Naive thymus-derived CD4-positive, alpha-beta T cell (primary cell): Measurements from ENCODE around the gene FBXO31. TPM values are rescaled to one million over a fixed set of nuclear protein-coding genes. Genes with fewer than 3 reads are reported as not detected.

Experiments used
- ATAC-seq: fragments of 150-1000 bp; cut with Tn5 transposase; 2 replicates; pipeline ENCODE4 v1.10.0; 2021; ENCODE audit warnings: mild to moderate bottlenecking, moderate library complexity
- CTCF ChIA-PET: fragments of 350-600 bp; sonication (Branson Sonifier 250); formaldehyde crosslinking; loops from one replicate; lab custom pipeline; 2021; ENCODE audit warnings: antibody characterized with exemption; lab: Charles Lee
- POLR2A ChIA-PET: fragments of 350-600 bp; sonication (Branson Sonifier 250); formaldehyde crosslinking; loops from one replicate; lab custom pipeline; 2021; ENCODE audit warnings: antibody characterized with exemption, inconsistent platforms; lab: Charles Lee
- DNase-seq, 9 donors: peaks; one replicate each; pipeline versions ENCODE4 v3.0.0 to v3.0.0-alpha.2; 2020 to 2022; ENCODE audit warnings: mixed read lengths in 1 of 9
- H3K27ac ChIP-seq: one replicate; pipeline ENCODE4 v1.7.0; 2013; ENCODE audit warnings: mild to moderate bottlenecking, low read depth, low read length, moderate library complexity
- H3K27me3 ChIP-seq, 2 donors: one replicate each; pipeline ENCODE4 v1.7.0; 2013; ENCODE audit warnings: low read length in 2 of 2, mild to moderate bottlenecking in 2 of 2, moderate library complexity in 2 of 2; ENCODE audit not compliant: control insufficient read depth in 2 of 2, insufficient read depth in 2 of 2
- H3K36me3 ChIP-seq, 3 experiments: 1 replicate in 2 of 3; 2 replicates in 1 of 3; pipeline ENCODE4 v1.7.0; 2013; ENCODE audit warnings: low read length in 3 of 3, mild to moderate bottlenecking in 3 of 3, moderate library complexity in 1 of 3; ENCODE audit not compliant: insufficient read depth in 3 of 3, control insufficient read depth in 2 of 3
- H3K4me1 ChIP-seq, 2 donors: one replicate each; pipeline ENCODE4 v1.7.0; 2013; ENCODE audit warnings: low read length in 2 of 2, mild to moderate bottlenecking in 2 of 2, moderate library complexity in 1 of 2; ENCODE audit not compliant: control insufficient read depth in 2 of 2, insufficient read depth in 2 of 2
- H3K4me3 ChIP-seq: 2 replicates; pipeline ENCODE4 v1.7.0; 2013; ENCODE audit warnings: mild to moderate bottlenecking, low read length
- H3K9me3 ChIP-seq, 3 experiments: 1 replicate in 2 of 3; 2 replicates in 1 of 3; pipeline ENCODE4 v1.7.0; 2013; ENCODE audit warnings: low read length in 3 of 3; ENCODE audit not compliant: control insufficient read depth in 2 of 3
- H3K27ac Mint-ChIP-seq, 9 donors: one replicate each; pipeline ENCODE4 v1.8.0; 2020 to 2022; ENCODE audit warnings: mixed read lengths in 9 of 9, mild to moderate bottlenecking in 8 of 9, moderate library complexity in 5 of 9, inconsistent platforms in 2 of 9
- H3K27me3 Mint-ChIP-seq, 5 donors: one replicate each; pipeline ENCODE4 v1.8.0; 2021 to 2022; ENCODE audit warnings: mixed read lengths in 5 of 5, mild to moderate bottlenecking in 1 of 5
- H3K36me3 Mint-ChIP-seq, 5 donors: one replicate each; pipeline ENCODE4 v1.8.0; 2020 to 2022; ENCODE audit warnings: mixed read lengths in 5 of 5, mild to moderate bottlenecking in 3 of 5, inconsistent platforms in 1 of 5
- H3K4me1 Mint-ChIP-seq, 7 donors: one replicate each; pipeline ENCODE4 v1.8.0; 2020 to 2022; ENCODE audit warnings: mixed read lengths in 7 of 7, mild to moderate bottlenecking in 3 of 7, inconsistent platforms in 1 of 7
- H3K4me3 Mint-ChIP-seq, 10 donors: one replicate each; pipeline ENCODE4 v1.8.0; 2020 to 2022; ENCODE audit warnings: mild to moderate bottlenecking in 10 of 10, mixed read lengths in 10 of 10, moderate library complexity in 6 of 10, inconsistent platforms in 2 of 10
- H3K9me3 Mint-ChIP-seq, 11 donors: one replicate each; pipeline ENCODE4 v1.8.0; 2020 to 2022; ENCODE audit warnings: mixed read lengths in 11 of 11, mild to moderate bottlenecking in 4 of 11, inconsistent platforms in 1 of 11, moderate library complexity in 1 of 11
- intact Hi-C, 2 donors: fragments of 100-400 bp; cut with micrococcal nuclease; formaldehyde crosslinking; loops; one replicate each; pipeline ENCODE4 v1.15.1; 2023
- polyA plus RNA-seq, 2 donors: library from polyadenylated mRNA; unstranded; fragments of 300-500 nt; fragmentation: Illumina TruSeq; gene quantifications; one replicate each; pipeline ENCODE4 v1.2.3, GENCODE V29; 2021
- total RNA-seq, 6 experiments: library from RNA in 5 of 6; stranded (reverse) in 5 of 6; gene quantifications; 1 replicate in 5 of 6; 2 replicates in 1 of 6; pipeline ENCODE4 v1.2.3 and lab custom pipeline; 2021 to 2026

The FBXO31 gene
- total and polyA plus RNA-seq, 7 experiments from 2014 or later = 16.8 to 41.9 (median 30.8) TPM

- H3K4me1 Mint-ChIP-seq = peaks cover 7 to 22% (median 12%) of the 10 kb centered on the region in 7 donors
- intact Hi-C loops = loop anchor here (1.0 to 5.0 kb wide), 2 partner anchors 735 to 737 kb away; no protein-coding TSS in a partner anchor
- H3K27me3 Mint-ChIP-seq = peaks cover 0 to 4% (median 0%) of the 10 kb centered on the region in 5 donors
- peak overlapping the region in 1 of 9 donors; percentile 70 for H3K27ac Mint-ChIP-seq
- Histone ChIP-seq H3K4me1 (peaks cover 0 to 6% of the 10 kb centered on the region in 2 donors), H3K27ac (no peak overlapping the region), H3K9me3 (no peaks in the 10 kb centered on the region), H3K4me3 (no peak overlapping the region), H3K36me3 (no peaks in the 10 kb centered on the region), H3K27me3 (no peaks in the 10 kb centered on the region)
- no peak for ATAC-seq
- no peak for DNase-seq
- ChIA-PET CTCF (no interaction called here), POLR2A (no interaction called here)
- no peak overlapping the region for H3K4me3 Mint-ChIP-seq
- peaks cover 0 to 3% (median 0%) of the 10 kb centered on the region in 11 donors for H3K9me3 Mint-ChIP-seq
- peaks cover 0 to 13% (median 10%) of the 10 kb centered on the region in 5 donors for H3K36me3 Mint-ChIP-seq
Measured at GRCh38 chr16:87298857-87299465, 84.6 kb downstream of the FBXO31 start.

GRCh38 chr16:87297918-87298631 lies 85.5 kb downstream of the FBXO31 start:
- no peaks in the 10 kb centered on the region for H3K36me3 ChIP-seq
- no peak overlapping the region for H3K4me3 ChIP-seq
- Mint-ChIP-seq H3K27ac (peak overlapping the region in 4 of 9 donors; percentile 33 to 77 (median 60)), H3K9me3 (peaks cover 0 to 6% (median 0%) of the 10 kb centered on the region in 11 donors), H3K4me1 (peaks cover 0 to 15% (median 4%) of the 10 kb centered on the region in 7 donors), H3K4me3 (no peak overlapping the region), H3K27me3 (peaks cover 0 to 4% (median 0%) of the 10 kb centered on the region in 5 donors), H3K36me3 (peaks cover 0 to 13% (median 10%) of the 10 kb centered on the region in 5 donors)
- DNase-seq (peak in 5 of 9 donors; percentile 15 to 33 (median 20)), ATAC-seq (peak; percentile 44)
- H3K9me3 ChIP-seq = no peaks in the 10 kb centered on the region
- intact Hi-C loops = loop anchor here (1.0 to 5.0 kb wide), 2 partner anchors 734 to 736 kb away; no protein-coding TSS in a partner anchor
- POLR2A ChIA-PET = interaction anchor here (0.6 kb wide), 1 partner anchor 20 kb away, joined by 3 read pairs; no protein-coding TSS in a partner anchor
- no peaks in the 10 kb centered on the region for H3K27me3 ChIP-seq
- H3K27ac ChIP-seq = no peak overlapping the region
- H3K4me1 ChIP-seq = no peaks in the 10 kb centered on the region
- CTCF ChIA-PET = interaction anchor here (0.7 kb wide), 1 partner anchor 11 kb away, joined by 3 read pairs; no protein-coding TSS in a partner anchor

GRCh38 chr16:87297407-87297806 lies 86.2 kb downstream of the FBXO31 start:
- peaks cover 0 to 4% (median 0%) of the 10 kb centered on the region in 5 donors for H3K27me3 Mint-ChIP-seq
- CTCF ChIA-PET = no interaction called here
- H3K27ac Mint-ChIP-seq = no peak overlapping the region
- Histone ChIP-seq H3K27me3 (no peaks in the 10 kb centered on the region), H3K4me1 (no peaks in the 10 kb centered on the region), H3K36me3 (no peaks in the 10 kb centered on the region), H3K27ac (no peak overlapping the region), H3K9me3 (peaks cover 0 to under 1% (median 0%) of the 10 kb centered on the region in 3 experiments), H3K4me3 (no peak overlapping the region)
- no peak overlapping the region for H3K4me3 Mint-ChIP-seq
- peaks cover 0 to 16% (median 10%) of the 10 kb centered on the region in 5 donors for H3K36me3 Mint-ChIP-seq
- no peak for ATAC-seq
- H3K4me1 Mint-ChIP-seq = peaks cover 0 to 15% (median 4%) of the 10 kb centered on the region in 7 donors
- POLR2A ChIA-PET = interaction anchor here (0.6 kb wide), 1 partner anchor 20 kb away, joined by 3 read pairs; no protein-coding TSS in a partner anchor
- peaks cover 0 to 8% (median 0%) of the 10 kb centered on the region in 11 donors for H3K9me3 Mint-ChIP-seq
- no peak for DNase-seq
- intact Hi-C loops = loop anchor here in 1 of 2 donors (5.0 kb wide), 1 partner anchor 735 kb away; no protein-coding TSS in a partner anchor

GRCh38 chr16:87295661-87296531 lies 87.7 kb downstream of the FBXO31 start:
- Mint-ChIP-seq H3K4me1 (peaks cover 0 to 15% (median 4%) of the 10 kb centered on the region in 7 donors), H3K9me3 (peaks cover 0 to 18% (median 0%) of the 10 kb centered on the region in 11 donors), H3K27ac (no peak overlapping the region), H3K4me3 (no peak overlapping the region), H3K27me3 (peaks cover 0 to 4% (median 0%) of the 10 kb centered on the region in 5 donors), H3K36me3 (peaks cover 4 to 23% (median 10%) of the 10 kb centered on the region in 5 donors)
- Histone ChIP-seq H3K4me3 (no peak overlapping the region), H3K27ac (no peak overlapping the region), H3K36me3 (no peaks in the 10 kb centered on the region), H3K9me3 (peaks cover 0 to 7% (median 0%) of the 10 kb centered on the region in 3 experiments), H3K4me1 (no peaks in the 10 kb centered on the region), H3K27me3 (no peaks in the 10 kb centered on the region)
- DNase-seq (no peak), ATAC-seq (no peak)
- intact Hi-C loops = loop anchor here in 1 of 2 donors (5.0 kb wide), 1 partner anchor 734 kb away; no protein-coding TSS in a partner anchor
- ChIA-PET CTCF (no interaction called here), POLR2A (interaction anchor here (0.6 kb wide), 1 partner anchor 25 kb away, joined by 3 read pairs; no protein-coding TSS in a partner anchor)

GRCh38 chr16:87295259-87295658 lies 88.3 kb downstream of the FBXO31 start:
- Histone ChIP-seq H3K9me3 (peaks cover 0 to 7% (median 0%) of the 10 kb centered on the region in 3 experiments), H3K36me3 (no peaks in the 10 kb centered on the region), H3K4me3 (no peak overlapping the region), H3K27me3 (no peaks in the 10 kb centered on the region), H3K4me1 (no peaks in the 10 kb centered on the region), H3K27ac (no peak overlapping the region)
- Mint-ChIP-seq H3K27ac (no peak overlapping the region), H3K4me3 (no peak overlapping the region), H3K27me3 (peaks cover 0 to 4% (median 0%) of the 10 kb centered on the region in 5 donors), H3K9me3 (peaks cover 0 to 18% (median 0%) of the 10 kb centered on the region in 11 donors), H3K36me3 (peaks cover 4 to 23% (median 10%) of the 10 kb centered on the region in 5 donors), H3K4me1 (peaks cover 0 to 15% (median 4%) of the 10 kb centered on the region in 7 donors)
- ChIA-PET CTCF (no interaction called here), POLR2A (interaction anchor here (0.6 kb wide), 1 partner anchor 26 kb away, joined by 3 read pairs; no protein-coding TSS in a partner anchor)
- intact Hi-C loops = loop anchor here in 1 of 2 donors (5.0 kb wide), 1 partner anchor 733 kb away; no protein-coding TSS in a partner anchor
- no peak for DNase-seq
- ATAC-seq = no peak
